ENCODE measurements around the gene AMIGO3.

AMIGO3 gene

DNA sequence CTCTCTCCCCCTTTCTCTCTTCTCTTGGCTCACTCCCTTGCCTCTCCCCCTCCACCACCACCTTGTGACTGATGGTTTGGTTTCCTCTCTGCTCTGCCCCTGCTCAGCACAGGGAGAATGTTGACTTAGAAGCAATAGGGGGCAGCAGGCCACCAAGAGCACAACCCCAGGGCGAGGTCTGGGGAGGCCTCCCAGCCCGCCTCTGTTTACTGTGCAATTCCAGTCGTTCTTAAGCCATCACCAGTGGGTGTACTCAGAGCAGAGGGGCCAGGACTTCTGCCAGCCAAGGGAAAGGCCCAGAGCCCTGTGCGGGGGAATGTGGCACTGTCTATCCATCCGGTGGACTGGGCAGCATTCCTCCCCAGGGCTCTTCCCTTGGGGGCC lies 51.1 kb downstream of the AMIGO3 start:
- DNase-seq (ENCODE audit: low read depth): no peak
- TF ChIP-seq, protein P1, sequence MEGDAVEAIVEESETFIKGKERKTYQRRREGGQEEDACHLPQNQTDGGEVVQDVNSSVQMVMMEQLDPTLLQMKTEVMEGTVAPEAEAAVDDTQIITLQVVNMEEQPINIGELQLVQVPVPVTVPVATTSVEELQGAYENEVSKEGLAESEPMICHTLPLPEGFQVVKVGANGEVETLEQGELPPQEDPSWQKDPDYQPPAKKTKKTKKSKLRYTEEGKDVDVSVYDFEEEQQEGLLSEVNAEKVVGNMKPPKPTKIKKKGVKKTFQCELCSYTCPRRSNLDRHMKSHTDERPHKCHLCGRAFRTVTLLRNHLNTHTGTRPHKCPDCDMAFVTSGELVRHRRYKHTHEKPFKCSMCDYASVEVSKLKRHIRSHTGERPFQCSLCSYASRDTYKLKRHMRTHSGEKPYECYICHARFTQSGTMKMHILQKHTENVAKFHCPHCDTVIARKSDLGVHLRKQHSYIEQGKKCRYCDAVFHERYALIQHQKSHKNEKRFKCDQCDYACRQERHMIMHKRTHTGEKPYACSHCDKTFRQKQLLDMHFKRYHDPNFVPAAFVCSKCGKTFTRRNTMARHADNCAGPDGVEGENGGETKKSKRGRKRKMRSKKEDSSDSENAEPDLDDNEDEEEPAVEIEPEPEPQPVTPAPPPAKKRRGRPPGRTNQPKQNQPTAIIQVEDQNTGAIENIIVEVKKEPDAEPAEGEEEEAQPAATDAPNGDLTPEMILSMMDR (IDR thresholded peaks at IDR 0.05; ENCODE audit: low read depth, low read length, missing control alignments): no peak
- H3K4me3 ChIP-seq (ENCODE audit: low read depth, low read length): no peak overlapping the region

DNA sequence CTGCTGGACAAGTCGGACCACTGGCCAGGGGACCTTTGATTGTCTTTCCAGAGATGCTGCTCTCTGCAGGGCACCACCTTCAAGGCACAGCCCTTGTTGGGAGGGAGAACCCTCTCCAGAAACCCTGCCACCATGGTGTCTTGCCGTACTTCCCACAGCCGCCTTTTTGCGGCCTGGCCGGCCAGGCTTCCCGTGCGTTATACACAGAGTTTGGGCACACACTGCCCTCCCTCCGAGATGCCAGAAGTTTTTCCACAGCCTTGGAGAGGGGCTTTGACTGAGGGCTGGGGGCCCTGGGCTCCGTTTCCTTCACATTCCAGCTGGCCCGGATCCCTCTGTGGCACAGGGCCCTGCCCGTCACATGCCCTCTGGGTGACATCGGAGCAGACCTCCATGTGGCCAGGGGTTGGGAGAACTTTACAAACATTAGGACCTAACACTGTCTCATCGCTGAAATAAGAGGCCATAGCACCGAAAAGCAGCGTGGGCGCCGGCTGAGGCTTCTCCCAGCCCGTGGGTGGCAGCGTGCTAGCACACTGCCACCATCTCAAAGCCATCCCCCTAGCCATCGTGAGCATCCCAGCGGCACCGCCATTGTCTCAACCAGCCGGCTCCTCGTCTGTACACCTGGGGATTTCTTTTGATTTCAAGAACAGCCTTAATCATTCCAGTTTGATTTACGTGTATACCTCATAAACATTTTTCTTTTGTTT lies 51.6 kb downstream of the AMIGO3 start:
- H3K4me3 ChIP-seq (ENCODE audit: low read depth, low read length): no peak overlapping the region
- TF ChIP-seq, protein P1 (IDR thresholded peaks at IDR 0.05; ENCODE audit: low read depth, low read length, missing control alignments): no peak
- DNase-seq (ENCODE audit: low read depth): no peak

Data from GM12864 (cell line).